Measurements from ENCODE around the gene CDK16. TPM values are rescaled to one million over a fixed set of nuclear protein-coding genes. Genes with fewer than 3 reads are reported as not detected.

CDK16 gene
- total RNA-seq, 1 donor from 2014 or later = 49.0 TPM

- TF ChIP-seq CTCF (IDR thresholded peaks at IDR 0.05) = no peak
- ChIA-PET CTCF (no interaction called here), POLR2A (no interaction called here)
- Mint-ChIP-seq H3K36me3 (ENCODE audit: low read depth) (peaks cover 47% of the 10 kb centered on the region), H3K27ac (no peak overlapping the region), H3K27me3 (no peaks in the 10 kb centered on the region), H3K4me3 (no peak overlapping the region), H3K9me3 (no peaks in the 10 kb centered on the region), H3K4me1 (peaks cover under 1% of the 10 kb centered on the region)
- intact Hi-C loops (cut with micrococcal nuclease) = no loop called here
- ATAC-seq (ENCODE audit: low read depth) (no peak), DNase-seq (no peak)
Observed at GRCh38 chrX:47185241-47185640, 33.2 kb upstream of the CDK16 start.

GRCh38 chrX:47186096-47186740, 32.3 kb upstream of the CDK16 start:
- Mint-ChIP-seq H3K9me3 (no peaks in the 10 kb centered on the region), H3K4me3 (no peak overlapping the region), H3K36me3 (ENCODE audit: low read depth) (peaks cover 44% of the 10 kb centered on the region), H3K27me3 (no peaks in the 10 kb centered on the region), H3K27ac (no peak overlapping the region), H3K4me1 (peaks cover 8% of the 10 kb centered on the region)
- ATAC-seq (ENCODE audit: low read depth) = no peak
- no peak for DNase-seq
- no peak for TF ChIP-seq CTCF (IDR thresholded peaks at IDR 0.05)
- intact Hi-C loops (cut with micrococcal nuclease) = no loop called here
- ChIA-PET CTCF (no interaction called here), POLR2A (no interaction called here)

- H3K36me3 Mint-ChIP-seq (ENCODE audit: low read depth) = peaks cover 40% of the 10 kb centered on the region
- H3K27me3 Mint-ChIP-seq = no peaks in the 10 kb centered on the region
- ATAC-seq (ENCODE audit: low read depth) = no peak
- no peak for DNase-seq
- H3K9me3 Mint-ChIP-seq = no peaks in the 10 kb centered on the region
- ChIA-PET POLR2A (no interaction called here), CTCF (no interaction called here)
- H3K4me1 Mint-ChIP-seq = peaks cover 14% of the 10 kb centered on the region
- no peak for TF ChIP-seq CTCF (IDR thresholded peaks at IDR 0.05)
- no peak overlapping the region for H3K27ac Mint-ChIP-seq
- intact Hi-C loops (cut with micrococcal nuclease) = no loop called here
- H3K4me3 Mint-ChIP-seq = no peak overlapping the region
Observed at GRCh38 chrX:47187106-47187677, 31.3 kb upstream of the CDK16 start.

- ChIA-PET CTCF (interaction anchor here (1.2 to 2.4 kb wide), 2 partner anchors 45 to 334 kb away, joined by 3 to 21 read pairs; partner anchors contain the start of genes NDUFB11 and RBM10), POLR2A (interaction anchor here (0.6 to 2.9 kb wide), 8 partner anchors 28 to 1978 kb away, joined by 3 to 34 read pairs (median 4); partner anchors contain the start of genes CDK16, NDUFB11 and RBM10)
- no peak for TF ChIP-seq CTCF (IDR thresholded peaks at IDR 0.05)
- H3K4me1 Mint-ChIP-seq = peaks cover 35% of the 10 kb centered on the region
- peaks cover 30% of the 10 kb centered on the region for H3K36me3 Mint-ChIP-seq (ENCODE audit: low read depth)
- no peaks in the 10 kb centered on the region for H3K27me3 Mint-ChIP-seq
- intact Hi-C loops (cut with micrococcal nuclease) = loop anchor here (1.0 to 5.0 kb wide), 5 partner anchors 45 to 562 kb away; partner anchors contain the start of genes ARAF, RBM10 and ZNF41
- no peak overlapping the region for H3K4me3 Mint-ChIP-seq
- ATAC-seq (ENCODE audit: low read depth) (no peak), DNase-seq (no peak)
- no peak overlapping the region for H3K27ac Mint-ChIP-seq
- H3K9me3 Mint-ChIP-seq = no peaks in the 10 kb centered on the region
Observed at GRCh38 chrX:47189906-47190305, 28.6 kb upstream of the CDK16 start.

All from activated B cell treated with CpG ODN at 0.5 μM for 24 hours (primary cell).